Fibroblast of the aortic adventitia (primary cell): ENCODE data around the gene FIZ1. TPM values are rescaled to one million over a fixed set of nuclear protein-coding genes. Genes with fewer than 3 reads are reported as not detected.

Experiments
- DNase-seq: peaks from one replicate; pipeline ENCODE4 v3.0.0-alpha.2; 2010; ENCODE audit warnings: low read depth
- H3K4me3 ChIP-seq: 2 replicates; pipeline ENCODE4 v1.5.1; 2011; ENCODE audit warnings: low read depth, mild to moderate bottlenecking, control low read depth, low read length, moderate library complexity
- total RNA-seq: library from RNA; depleted of rRNA; stranded (reverse); fragments of >200 nt; gene quantifications from 2 replicates; pipeline ENCODE4 v1.2.3, GENCODE V29; 2012; ENCODE audit warnings: low replicate concordance
- TF ChIP-seq, protein P1 (sequence below): IDR thresholded peaks from 2 replicates; pipeline ENCODE4 v1.5.1; 2011; ENCODE audit warnings: mild to moderate bottlenecking, low read length, control low read depth, inconsistent platforms; ENCODE audit not compliant: insufficient read depth

The FIZ1 gene
- total RNA-seq, 1 donor: 4.7 TPM

GRCh38 chr19:55613930-55614710 lies 14.8 kb upstream of the FIZ1 start:
- H3K4me3 ChIP-seq: no peak overlapping the region
- TF ChIP-seq, protein P1, sequence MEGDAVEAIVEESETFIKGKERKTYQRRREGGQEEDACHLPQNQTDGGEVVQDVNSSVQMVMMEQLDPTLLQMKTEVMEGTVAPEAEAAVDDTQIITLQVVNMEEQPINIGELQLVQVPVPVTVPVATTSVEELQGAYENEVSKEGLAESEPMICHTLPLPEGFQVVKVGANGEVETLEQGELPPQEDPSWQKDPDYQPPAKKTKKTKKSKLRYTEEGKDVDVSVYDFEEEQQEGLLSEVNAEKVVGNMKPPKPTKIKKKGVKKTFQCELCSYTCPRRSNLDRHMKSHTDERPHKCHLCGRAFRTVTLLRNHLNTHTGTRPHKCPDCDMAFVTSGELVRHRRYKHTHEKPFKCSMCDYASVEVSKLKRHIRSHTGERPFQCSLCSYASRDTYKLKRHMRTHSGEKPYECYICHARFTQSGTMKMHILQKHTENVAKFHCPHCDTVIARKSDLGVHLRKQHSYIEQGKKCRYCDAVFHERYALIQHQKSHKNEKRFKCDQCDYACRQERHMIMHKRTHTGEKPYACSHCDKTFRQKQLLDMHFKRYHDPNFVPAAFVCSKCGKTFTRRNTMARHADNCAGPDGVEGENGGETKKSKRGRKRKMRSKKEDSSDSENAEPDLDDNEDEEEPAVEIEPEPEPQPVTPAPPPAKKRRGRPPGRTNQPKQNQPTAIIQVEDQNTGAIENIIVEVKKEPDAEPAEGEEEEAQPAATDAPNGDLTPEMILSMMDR: no peak
- DNase-seq: no peak

- no peak overlapping the region for H3K4me3 ChIP-seq
- TF ChIP-seq, protein P1: no peak
- no peak for DNase-seq
These were observed 14.1 kb upstream of the FIZ1 start for GRCh38 chr19:55613396-55613795.

- TF ChIP-seq, protein P1: no peak
- no peak for DNase-seq
- no peak overlapping the region for H3K4me3 ChIP-seq
These were observed 12.8 kb upstream of the FIZ1 start for GRCh38 chr19:55611983-55612645.

DNA sequence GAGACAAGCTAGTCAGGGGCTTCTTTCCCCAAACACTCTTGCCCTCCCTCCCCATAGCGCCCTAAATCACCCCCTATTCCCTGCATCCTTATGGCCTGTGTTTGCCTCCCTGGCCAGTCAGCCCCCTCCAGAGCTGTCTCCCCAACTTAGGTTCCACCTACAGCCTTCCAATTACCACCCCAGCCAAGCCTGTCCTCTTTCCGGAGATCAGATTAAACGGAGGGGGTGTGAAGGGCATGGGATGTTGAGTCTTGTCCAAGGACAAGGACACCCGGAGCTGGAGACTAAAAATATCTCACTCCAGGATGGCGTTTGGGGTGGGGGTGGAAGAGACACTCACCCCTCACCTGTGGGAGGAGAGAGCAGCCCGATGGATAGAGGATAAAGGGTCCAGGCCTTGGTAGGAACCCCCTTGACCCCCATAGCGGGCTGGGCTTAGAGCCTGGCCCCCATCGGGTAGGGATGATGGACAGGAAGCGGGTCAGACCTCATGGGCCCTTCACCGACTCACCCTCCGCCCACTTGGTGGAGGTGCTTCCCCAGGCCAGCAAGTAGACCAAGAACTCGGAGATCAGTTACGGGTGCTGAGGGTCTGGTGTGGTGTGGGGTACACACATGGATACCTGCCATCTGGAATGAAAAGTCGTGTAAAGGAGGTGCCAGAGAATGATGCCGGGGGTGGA lies 12.1 kb upstream of the FIZ1 start:
- no peak for DNase-seq
- H3K4me3 ChIP-seq: no peak overlapping the region
- TF ChIP-seq, protein P1: no peak

- no peak overlapping the region for H3K4me3 ChIP-seq
- TF ChIP-seq, protein P1: no peak
- DNase-seq: no peak
These were observed 10.0 kb upstream of the FIZ1 start for GRCh38 chr19:55609326-55609725.

DNA sequence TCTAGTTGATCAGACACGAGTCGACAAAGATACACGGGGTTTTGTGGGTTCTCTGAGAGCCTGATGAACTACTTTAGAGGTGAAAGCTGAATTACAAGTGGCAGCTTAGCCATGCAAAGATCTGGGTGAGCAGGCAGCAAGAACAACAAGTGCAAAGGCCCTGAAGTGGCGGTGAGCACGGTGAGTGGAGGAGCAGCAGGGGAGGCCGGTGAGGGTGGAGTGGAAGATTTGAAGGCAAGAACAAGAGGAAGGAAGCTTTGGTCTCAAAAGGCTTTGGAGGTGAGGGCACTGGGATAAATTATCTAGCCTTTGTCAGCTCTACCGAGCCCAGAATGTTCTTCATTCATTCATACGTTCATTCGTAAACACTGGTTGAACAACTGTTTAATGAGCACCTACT lies 7.5 kb upstream of the FIZ1 start:
- no peak for DNase-seq
- peak overlapping the region; percentile 93 for H3K4me3 ChIP-seq
- TF ChIP-seq, protein P1: no peak
